SK-N-SH treated with all-trans-retinoic acid at 6 μM for 48 hours (cell line): Measurements from ENCODE around the gene NMRK2.

ENCODE experiments used
- ATAC-seq: fragments of 200-7000 bp; cut with Tn5 transposase; 3 replicates; pipeline ENCODE4 v1.9.1; 2020; ENCODE audit warnings: mild to moderate bottlenecking, moderate library complexity
- ARNTL ChIP-seq: fragments of 450-650 bp; formaldehyde crosslinking; IDR thresholded peaks from 2 replicates; pipeline ENCODE4 v1.5.0; 2020; ENCODE audit warnings: low read depth, mild to moderate bottlenecking, moderate library complexity, borderline replicate concordance
- BACH2 ChIP-seq: fragments of 250-450 bp; sonication (Bioruptor Pico); IDR thresholded peaks from 2 replicates; pipeline ENCODE4 v1.9.0; 2021; ENCODE audit warnings: mild to moderate bottlenecking, borderline replicate concordance
- CSDC2 ChIP-seq: fragments of 250-450 bp; sonication (Bioruptor Pico); IDR thresholded peaks from 2 replicates; pipeline ENCODE4 v1.5.0; 2020; ENCODE audit warnings: mild to moderate bottlenecking, moderate library complexity
- GLIS3 ChIP-seq: fragments of 250-450 bp; sonication (Bioruptor Pico); IDR thresholded peaks from 2 replicates; pipeline ENCODE4 v1.5.0; 2020; ENCODE audit warnings: mild to moderate bottlenecking, moderate library complexity
- ISL1 ChIP-seq: fragments of 250-450 bp; sonication (Bioruptor Pico); IDR thresholded peaks from 2 replicates; pipeline ENCODE4 v2.1.2; 2022; ENCODE audit warnings: mild to moderate bottlenecking, moderate library complexity
- OSR1 ChIP-seq: fragments of 250-450 bp; sonication (Bioruptor Pico); IDR thresholded peaks from 2 replicates; pipeline ENCODE4 v1.8.0; 2022; ENCODE audit warnings: moderate library complexity, mild to moderate bottlenecking, inconsistent platforms
- PPARA ChIP-seq: fragments of 250-450 bp; sonication (Bioruptor Pico); IDR thresholded peaks from 2 replicates; pipeline ENCODE4 v1.5.0; 2020; ENCODE audit warnings: mild to moderate bottlenecking, borderline replicate concordance
- RARB ChIP-seq: fragments of 250-450 bp; sonication (Bioruptor Pico); IDR thresholded peaks from 2 replicates; pipeline ENCODE4 v1.8.0; 2021; ENCODE audit warnings: mild to moderate bottlenecking, moderate library complexity
- SNAI2 ChIP-seq: fragments of 250-450 bp; sonication (Bioruptor Pico); IDR thresholded peaks from 2 replicates; pipeline ENCODE4 v1.5.0; 2020; ENCODE audit warnings: mild to moderate bottlenecking, moderate library complexity
- TCF4 ChIP-seq: fragments of 250-450 bp; sonication (Bioruptor Pico); IDR thresholded peaks from 2 replicates; pipeline ENCODE4 v1.8.0; 2021; ENCODE audit warnings: mild to moderate bottlenecking, moderate library complexity, borderline replicate concordance
- TOX ChIP-seq: fragments of 250-450 bp; sonication (Bioruptor Pico); IDR thresholded peaks from 2 replicates; pipeline ENCODE4 v1.8.0; 2021; ENCODE audit warnings: mild to moderate bottlenecking, moderate library complexity, borderline replicate concordance
- ZC3H10 ChIP-seq: fragments of 250-450 bp; sonication (Bioruptor Pico); IDR thresholded peaks from 2 replicates; pipeline ENCODE4 v1.5.1; 2021; ENCODE audit warnings: mild to moderate bottlenecking, moderate library complexity
- ZFP3 ChIP-seq: fragments of 250-450 bp; sonication (Bioruptor Pico); IDR thresholded peaks from 2 replicates; pipeline ENCODE4 v1.5.0; 2020; ENCODE audit warnings: mild to moderate bottlenecking, moderate library complexity
- ZFP30 ChIP-seq: fragments of 450-650 bp; formaldehyde crosslinking; IDR thresholded peaks from 2 replicates; pipeline ENCODE4 v1.5.0; 2022; ENCODE audit warnings: mild to moderate bottlenecking, moderate library complexity
- ZNF565 ChIP-seq: fragments of 450-650 bp; formaldehyde crosslinking; conservative IDR thresholded peaks from 2 replicates; pipeline ENCODE4 v1.5.0; 2020; ENCODE audit warnings: low read depth, mild to moderate bottlenecking, moderate library complexity
- ZNF70 ChIP-seq: fragments of 450-650 bp; formaldehyde crosslinking; IDR thresholded peaks from 2 replicates; pipeline ENCODE4 v1.5.0; 2020; ENCODE audit warnings: mild to moderate bottlenecking, moderate library complexity
- ZNF8 ChIP-seq: fragments of 450-650 bp; formaldehyde crosslinking; IDR thresholded peaks from 2 replicates; pipeline ENCODE4 v1.5.0; 2020; ENCODE audit warnings: mild to moderate bottlenecking, moderate library complexity
- TF ChIP-seq, protein P1 (sequence below): fragments of 250-450 bp; sonication (Bioruptor Pico); IDR thresholded peaks from 2 replicates; pipeline ENCODE4 v1.5.1; 2020; ENCODE audit warnings: low read depth, mild to moderate bottlenecking, moderate library complexity
- TF ChIP-seq, protein P2 (sequence below): fragments of 250-450 bp; sonication (Bioruptor Pico); IDR thresholded peaks from 2 replicates; pipeline ENCODE4 v1.5.0; 2020; ENCODE audit warnings: mild to moderate bottlenecking, moderate library complexity
- TF ChIP-seq, protein P3 (sequence below): fragments of 250-450 bp; sonication (Bioruptor Pico); IDR thresholded peaks from 2 replicates; pipeline ENCODE4 v1.8.0; 2020; ENCODE audit warnings: mild to moderate bottlenecking, moderate library complexity, borderline replicate concordance
- TF ChIP-seq, protein P4 (sequence below): fragments of 250-450 bp; sonication (Bioruptor Pico); IDR thresholded peaks from 2 replicates; pipeline ENCODE4 v1.8.0; 2021; ENCODE audit warnings: low read depth, mild to moderate bottlenecking, moderate library complexity, borderline replicate concordance
- TF ChIP-seq, protein P5 (sequence below): fragments of 250-450 bp; sonication (Bioruptor Pico); IDR thresholded peaks from 2 replicates; pipeline ENCODE4 v1.5.1; 2021; ENCODE audit warnings: mild to moderate bottlenecking, moderate library complexity

NMRK2 gene

DNA sequence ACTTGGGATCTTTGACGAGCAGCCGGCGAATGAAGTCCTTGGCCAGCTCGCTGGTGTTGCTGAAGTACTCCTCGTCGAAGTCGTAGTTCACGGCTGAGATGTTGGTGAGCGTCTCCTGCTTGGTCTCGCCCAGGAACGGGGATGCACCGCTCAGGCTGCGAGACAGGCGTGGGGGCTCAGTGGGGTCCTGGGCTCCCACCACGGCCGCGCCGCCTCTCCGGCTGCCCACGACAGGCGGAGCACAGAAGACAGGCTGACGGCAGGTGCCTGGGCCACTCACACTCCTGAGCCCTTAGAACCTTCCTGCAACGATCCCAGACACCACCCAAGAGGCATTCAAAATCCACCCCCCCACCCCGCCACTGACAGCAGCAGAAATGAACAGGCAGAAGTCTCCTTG, 28.1 kb downstream of the NMRK2 start:
- TF ChIP-seq, protein P1, sequence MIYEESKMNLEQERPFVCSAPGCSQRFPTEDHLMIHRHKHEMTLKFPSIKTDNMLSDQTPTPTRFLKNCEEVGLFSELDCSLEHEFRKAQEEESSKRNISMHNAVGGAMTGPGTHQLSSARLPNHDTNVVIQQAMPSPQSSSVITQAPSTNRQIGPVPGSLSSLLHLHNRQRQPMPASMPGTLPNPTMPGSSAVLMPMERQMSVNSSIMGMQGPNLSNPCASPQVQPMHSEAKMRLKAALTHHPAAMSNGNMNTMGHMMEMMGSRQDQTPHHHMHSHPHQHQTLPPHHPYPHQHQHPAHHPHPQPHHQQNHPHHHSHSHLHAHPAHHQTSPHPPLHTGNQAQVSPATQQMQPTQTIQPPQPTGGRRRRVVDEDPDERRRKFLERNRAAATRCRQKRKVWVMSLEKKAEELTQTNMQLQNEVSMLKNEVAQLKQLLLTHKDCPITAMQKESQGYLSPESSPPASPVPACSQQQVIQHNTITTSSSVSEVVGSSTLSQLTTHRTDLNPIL (CRISPR knock-in tag) = no peak
- TF ChIP-seq ZFP30 (CRISPR knock-in tag) (no peak), BACH2 (CRISPR knock-in tag) (no peak), ZFP3 (CRISPR knock-in tag) (no peak), ZC3H10 (no peak), SNAI2 (CRISPR knock-in tag) (no peak), RARB (no peak), GLIS3 (CRISPR knock-in tag) (no peak), ZNF70 (CRISPR knock-in tag) (no peak), ZNF8 (no peak), TOX (CRISPR knock-in tag) (no peak), ZNF565 (no peak), ISL1 (no peak), PPARA (CRISPR knock-in tag) (no peak), TCF4 (CRISPR knock-in tag) (no peak)
- TF ChIP-seq, protein P2, sequence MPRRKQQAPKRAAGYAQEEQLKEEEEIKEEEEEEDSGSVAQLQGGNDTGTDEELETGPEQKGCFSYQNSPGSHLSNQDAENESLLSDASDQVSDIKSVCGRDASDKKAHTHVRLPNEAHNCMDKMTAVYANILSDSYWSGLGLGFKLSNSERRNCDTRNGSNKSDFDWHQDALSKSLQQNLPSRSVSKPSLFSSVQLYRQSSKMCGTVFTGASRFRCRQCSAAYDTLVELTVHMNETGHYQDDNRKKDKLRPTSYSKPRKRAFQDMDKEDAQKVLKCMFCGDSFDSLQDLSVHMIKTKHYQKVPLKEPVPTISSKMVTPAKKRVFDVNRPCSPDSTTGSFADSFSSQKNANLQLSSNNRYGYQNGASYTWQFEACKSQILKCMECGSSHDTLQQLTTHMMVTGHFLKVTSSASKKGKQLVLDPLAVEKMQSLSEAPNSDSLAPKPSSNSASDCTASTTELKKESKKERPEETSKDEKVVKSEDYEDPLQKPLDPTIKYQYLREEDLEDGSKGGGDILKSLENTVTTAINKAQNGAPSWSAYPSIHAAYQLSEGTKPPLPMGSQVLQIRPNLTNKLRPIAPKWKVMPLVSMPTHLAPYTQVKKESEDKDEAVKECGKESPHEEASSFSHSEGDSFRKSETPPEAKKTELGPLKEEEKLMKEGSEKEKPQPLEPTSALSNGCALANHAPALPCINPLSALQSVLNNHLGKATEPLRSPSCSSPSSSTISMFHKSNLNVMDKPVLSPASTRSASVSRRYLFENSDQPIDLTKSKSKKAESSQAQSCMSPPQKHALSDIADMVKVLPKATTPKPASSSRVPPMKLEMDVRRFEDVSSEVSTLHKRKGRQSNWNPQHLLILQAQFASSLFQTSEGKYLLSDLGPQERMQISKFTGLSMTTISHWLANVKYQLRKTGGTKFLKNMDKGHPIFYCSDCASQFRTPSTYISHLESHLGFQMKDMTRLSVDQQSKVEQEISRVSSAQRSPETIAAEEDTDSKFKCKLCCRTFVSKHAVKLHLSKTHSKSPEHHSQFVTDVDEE (CRISPR knock-in tag) = no peak
- TF ChIP-seq, protein P3, sequence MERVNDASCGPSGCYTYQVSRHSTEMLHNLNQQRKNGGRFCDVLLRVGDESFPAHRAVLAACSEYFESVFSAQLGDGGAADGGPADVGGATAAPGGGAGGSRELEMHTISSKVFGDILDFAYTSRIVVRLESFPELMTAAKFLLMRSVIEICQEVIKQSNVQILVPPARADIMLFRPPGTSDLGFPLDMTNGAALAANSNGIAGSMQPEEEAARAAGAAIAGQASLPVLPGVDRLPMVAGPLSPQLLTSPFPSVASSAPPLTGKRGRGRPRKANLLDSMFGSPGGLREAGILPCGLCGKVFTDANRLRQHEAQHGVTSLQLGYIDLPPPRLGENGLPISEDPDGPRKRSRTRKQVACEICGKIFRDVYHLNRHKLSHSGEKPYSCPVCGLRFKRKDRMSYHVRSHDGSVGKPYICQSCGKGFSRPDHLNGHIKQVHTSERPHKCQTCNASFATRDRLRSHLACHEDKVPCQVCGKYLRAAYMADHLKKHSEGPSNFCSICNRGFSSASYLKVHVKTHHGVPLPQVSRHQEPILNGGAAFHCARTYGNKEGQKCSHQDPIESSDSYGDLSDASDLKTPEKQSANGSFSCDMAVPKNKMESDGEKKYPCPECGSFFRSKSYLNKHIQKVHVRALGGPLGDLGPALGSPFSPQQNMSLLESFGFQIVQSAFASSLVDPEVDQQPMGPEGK (CRISPR knock-in tag) = no peak
- TF ChIP-seq, protein P4, sequence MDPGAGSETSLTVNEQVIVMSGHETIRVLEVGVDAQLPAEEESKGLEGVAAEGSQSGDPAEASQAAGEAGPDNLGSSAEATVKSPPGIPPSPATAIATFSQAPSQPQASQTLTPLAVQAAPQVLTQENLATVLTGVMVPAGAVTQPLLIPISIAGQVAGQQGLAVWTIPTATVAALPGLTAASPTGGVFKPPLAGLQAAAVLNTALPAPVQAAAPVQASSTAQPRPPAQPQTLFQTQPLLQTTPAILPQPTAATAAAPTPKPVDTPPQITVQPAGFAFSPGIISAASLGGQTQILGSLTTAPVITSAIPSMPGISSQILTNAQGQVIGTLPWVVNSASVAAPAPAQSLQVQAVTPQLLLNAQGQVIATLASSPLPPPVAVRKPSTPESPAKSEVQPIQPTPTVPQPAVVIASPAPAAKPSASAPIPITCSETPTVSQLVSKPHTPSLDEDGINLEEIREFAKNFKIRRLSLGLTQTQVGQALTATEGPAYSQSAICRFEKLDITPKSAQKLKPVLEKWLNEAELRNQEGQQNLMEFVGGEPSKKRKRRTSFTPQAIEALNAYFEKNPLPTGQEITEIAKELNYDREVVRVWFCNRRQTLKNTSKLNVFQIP (CRISPR knock-in tag) = no peak
- ATAC-seq = no peak

DNA sequence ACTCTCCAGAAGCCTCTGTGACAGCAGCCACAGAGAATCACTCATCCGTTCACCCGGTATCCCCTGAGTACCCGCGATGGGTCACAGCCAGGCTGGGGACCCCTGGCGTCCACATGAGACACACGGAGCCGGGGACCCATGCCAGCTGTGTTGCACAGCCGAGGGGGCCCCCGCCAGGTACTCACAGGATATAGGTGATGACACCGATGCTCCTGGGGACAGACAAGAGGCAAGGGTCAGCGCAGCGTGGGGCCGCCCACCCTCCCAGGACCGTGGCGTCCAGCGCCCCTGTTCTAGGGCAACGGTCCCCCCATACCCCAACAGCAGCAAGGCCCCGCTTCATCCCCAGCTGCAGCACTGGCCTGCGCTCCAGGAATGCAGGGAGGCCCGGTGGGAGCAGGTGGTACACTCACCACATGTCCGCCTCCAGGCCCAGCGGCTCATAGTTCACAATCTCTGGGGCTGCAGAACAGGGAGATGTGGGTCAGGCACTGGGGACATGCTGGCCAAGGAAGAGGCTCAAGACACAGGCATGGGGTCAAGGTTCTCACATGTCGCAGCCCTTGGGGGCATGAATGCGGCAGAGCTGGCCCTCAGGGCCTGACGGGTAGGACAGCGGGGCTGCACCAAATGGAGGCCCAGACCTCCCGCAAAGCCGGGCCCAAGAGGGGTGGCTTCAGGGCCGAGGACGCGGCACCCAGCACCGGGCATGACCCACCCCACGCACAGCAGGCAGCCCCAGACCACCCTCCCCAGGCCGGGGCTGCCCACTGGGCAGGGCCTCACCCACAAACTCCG, 30.8 kb downstream of the NMRK2 start:
- TF ChIP-seq, protein P1 (CRISPR knock-in tag) = no peak
- TF ChIP-seq ISL1 (no peak), ZNF565 (no peak), PPARA (CRISPR knock-in tag) (no peak), ZFP30 (CRISPR knock-in tag) (no peak), OSR1 (CRISPR knock-in tag) (no peak), ARNTL (CRISPR knock-in tag) (no peak), TOX (CRISPR knock-in tag) (no peak), CSDC2 (CRISPR knock-in tag) (no peak), RARB (no peak), ZNF8 (no peak)
- TF ChIP-seq, protein P5, sequence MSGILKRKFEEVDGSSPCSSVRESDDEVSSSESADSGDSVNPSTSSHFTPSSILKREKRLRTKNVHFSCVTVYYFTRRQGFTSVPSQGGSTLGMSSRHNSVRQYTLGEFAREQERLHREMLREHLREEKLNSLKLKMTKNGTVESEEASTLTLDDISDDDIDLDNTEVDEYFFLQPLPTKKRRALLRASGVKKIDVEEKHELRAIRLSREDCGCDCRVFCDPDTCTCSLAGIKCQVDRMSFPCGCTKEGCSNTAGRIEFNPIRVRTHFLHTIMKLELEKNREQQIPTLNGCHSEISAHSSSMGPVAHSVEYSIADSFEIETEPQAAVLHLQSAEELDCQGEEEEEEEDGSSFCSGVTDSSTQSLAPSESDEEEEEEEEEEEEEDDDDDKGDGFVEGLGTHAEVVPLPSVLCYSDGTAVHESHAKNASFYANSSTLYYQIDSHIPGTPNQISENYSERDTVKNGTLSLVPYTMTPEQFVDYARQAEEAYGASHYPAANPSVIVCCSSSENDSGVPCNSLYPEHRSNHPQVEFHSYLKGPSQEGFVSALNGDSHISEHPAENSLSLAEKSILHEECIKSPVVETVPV (CRISPR knock-in tag) = no peak
- no peak for ATAC-seq
